ENCODE results near the gene AKAP7.
"Not testable (repeated sequence)": the region's sequence is repeated elsewhere in the genome, so short reads cannot be mapped to it uniquely, and the experiment has no call there.

Gene AKAP7

DNA sequence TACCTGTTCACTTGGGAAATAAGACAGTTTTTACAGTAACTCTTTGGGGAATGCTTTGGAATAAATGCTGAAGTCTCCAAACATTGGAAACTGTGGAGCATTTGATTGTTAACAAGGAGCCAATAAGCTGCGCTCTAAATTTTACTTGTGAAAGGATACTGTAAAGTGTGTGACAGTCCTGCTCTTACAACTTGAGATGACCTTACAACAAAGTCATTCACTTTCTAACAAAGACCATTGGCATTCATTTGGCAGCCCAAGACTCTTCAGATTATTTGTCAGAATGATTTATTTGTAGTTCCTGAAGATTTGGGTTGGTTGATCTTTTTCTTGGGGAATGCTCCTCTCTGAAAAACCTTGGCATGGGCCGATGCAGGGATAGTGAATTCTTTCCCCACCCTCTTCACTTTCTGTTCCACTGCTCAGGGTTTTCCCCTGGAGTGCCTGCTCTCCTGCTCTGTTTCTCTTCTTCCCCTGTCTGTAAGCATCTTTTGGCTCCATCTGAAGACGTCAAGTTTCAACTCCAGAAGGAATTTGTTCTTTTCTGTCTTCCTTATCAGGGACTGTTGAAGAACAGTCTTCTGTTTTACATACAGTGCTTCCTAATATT, 116.4 kb downstream of the AKAP7 start:
- no peak for FAIRE-seq

DNA sequence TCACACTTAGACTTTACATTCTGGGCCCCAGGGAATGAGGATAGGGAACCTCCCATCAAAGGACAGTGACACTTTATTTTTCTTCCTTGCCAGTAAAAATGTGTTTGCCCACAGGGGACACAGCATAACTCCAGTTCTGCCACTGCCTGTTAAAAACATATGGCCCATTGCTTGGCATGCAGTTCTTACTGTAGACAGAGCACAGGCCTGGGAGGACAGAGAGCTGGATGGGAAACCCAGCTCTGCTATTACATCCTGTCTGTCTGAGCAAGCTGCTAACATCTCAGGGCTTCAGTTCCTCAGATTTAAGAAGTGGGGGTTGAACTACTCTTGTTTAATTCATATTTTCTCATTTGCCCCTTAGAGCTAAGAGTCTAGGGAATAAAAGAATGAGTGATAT, 120.2 kb downstream of the AKAP7 start:
- no peak for FAIRE-seq
- DNase-seq (ENCODE audit: low spot score), result no peak

More for the DNA sequence above, 116.4 kb downstream of the AKAP7 start:
- DNase-seq (ENCODE audit: low spot score), result no peak

DNA sequence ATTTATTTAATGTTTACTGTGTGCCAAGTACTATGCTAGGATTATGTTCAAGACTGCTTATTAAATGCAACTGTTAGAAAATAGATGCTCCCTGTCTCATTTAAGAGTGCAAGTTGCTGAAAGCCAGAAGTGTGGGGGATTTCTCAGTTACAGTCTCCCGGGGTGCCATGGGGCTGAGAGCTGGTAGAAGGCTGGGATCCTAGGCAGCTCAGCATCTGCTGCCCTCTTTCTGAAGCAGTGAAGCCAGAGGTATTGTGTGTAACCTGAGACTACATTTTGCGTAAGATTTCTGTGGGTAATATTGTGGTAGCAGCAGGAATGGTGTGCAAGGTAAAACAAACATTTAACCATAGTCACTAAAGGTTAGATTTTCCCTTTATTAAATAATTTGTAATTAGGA, 120.6 kb downstream of the AKAP7 start:
- DNase-seq (ENCODE audit: low spot score) (no peak), FAIRE-seq (no peak)

DNA sequence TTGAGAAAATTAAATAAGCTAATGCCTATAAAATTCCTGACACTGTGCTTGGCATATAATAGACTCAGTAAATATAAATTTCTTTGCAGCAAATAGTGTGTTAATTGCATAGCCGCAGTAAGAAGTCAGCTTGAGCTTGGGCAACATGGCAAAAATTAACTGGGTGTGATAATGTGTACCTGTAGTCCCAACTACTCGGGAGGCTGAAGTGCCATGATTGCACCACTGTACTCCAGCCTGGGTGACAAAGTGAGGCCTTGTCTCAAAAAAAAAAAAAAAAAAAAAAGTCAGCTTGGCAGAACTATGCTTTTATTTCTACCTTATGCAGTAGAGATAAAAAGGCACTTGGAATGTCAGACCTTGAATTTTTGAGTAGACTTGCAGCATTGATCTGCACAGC, 121.8 kb downstream of the AKAP7 start:
- DNase-seq (ENCODE audit: low spot score) (no peak), FAIRE-seq (no peak)

DNA sequence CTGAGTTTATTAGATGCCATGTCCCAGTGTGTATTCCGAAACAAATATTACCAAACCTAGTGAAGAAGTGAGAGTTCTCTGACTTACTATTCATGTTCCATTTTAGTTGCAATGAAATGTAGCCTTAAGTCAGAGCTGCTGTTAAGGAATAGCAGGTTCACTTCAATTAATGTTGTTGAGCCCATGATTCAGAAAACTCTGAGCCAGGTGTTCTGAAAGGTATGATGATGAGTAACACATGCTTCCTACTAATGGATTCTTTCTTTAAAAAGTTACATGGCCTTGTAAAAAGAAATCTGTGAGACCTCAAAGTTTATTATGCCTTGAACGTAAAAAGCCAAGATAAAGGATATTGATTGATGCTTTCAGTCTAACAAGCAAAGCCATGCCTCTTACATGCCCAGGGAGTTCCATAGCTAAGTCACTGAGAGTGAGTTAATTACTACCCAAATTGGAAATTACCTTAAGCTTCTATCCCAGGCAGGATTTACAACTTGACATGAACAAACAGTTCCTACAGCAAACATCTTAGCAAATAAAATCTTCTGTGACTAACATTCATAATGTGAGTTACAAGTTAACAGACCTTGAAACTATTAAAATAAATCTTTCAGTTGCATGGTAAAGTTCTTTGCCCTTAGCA, 122.9 kb downstream of the AKAP7 start:
- DNase-seq (ENCODE audit: low spot score) (no peak), FAIRE-seq (no peak)

DNA sequence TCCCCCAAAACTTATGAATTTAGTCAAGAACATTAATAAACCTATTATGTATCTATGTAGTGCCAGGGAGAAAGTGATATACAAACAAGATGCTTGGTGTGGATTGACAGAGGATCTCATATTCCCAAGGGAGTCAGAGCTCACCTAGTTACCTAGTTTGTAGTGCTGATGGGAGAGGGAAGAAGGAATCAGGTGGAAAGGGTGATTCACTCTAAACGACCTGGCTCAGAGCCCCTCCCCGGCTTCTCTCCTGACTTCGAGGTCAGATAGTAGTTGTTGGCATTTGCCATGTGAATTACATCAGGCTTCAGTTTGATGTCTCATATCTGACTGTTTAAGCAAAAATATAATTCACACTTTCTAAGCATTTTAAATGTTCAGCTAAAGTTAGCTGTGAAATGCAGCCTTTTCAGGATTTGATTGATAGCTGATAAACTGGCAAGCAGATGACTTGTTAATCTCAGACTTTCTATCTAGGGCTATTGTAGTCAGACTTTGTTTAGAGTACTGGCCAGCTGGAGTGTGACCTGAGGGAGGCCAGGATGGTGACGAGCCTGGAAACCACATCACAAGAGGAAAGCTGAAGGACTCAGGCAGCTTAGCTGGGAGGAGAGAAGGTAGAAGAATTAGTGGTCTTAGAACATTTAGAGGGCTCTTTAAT, 123.7 kb downstream of the AKAP7 start:
- FAIRE-seq (no peak), DNase-seq (ENCODE audit: low spot score) (no peak)

DNA sequence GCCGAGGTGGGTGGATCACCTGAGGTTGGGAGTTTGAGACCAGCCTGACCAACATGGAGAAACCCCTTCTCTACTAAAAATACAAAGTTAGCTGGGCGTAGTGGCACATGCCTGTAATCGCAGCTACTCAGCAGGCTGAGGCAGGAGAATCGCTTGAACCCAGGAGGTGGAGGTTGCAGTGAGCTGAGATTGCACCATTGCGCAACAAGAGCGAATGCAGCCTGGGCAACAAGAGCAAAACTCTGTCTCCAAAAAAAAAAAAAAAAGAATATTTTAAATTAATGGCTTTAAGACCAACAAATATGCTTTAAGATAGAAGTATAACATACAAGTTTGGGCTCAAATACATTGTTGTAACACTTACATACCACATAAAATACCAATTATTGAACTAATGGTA, 125.7 kb downstream of the AKAP7 start:
- not testable (repeated sequence) for FAIRE-seq; DNase-seq (ENCODE audit: low spot score)

DNA sequence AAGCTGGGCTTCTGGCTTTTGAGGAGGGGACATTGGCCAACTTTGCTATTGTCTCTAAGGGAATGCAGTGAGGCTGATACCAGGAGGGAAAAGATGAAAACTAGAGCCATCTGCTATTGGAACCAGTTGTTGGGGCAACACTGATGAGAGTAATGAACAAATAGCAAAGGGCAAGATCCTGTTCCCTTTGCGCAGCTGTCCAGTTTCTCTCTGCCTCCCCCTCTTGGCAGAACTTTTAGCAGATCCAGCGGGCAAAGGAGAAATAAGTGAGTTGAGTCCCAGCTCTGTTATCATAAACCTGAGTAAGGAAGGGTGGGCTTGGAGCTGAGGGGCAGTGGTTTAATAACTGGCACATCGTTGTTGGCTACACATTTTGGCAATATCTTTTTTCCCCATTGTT, 126.8 kb downstream of the AKAP7 start:
- no peak for FAIRE-seq

DNA sequence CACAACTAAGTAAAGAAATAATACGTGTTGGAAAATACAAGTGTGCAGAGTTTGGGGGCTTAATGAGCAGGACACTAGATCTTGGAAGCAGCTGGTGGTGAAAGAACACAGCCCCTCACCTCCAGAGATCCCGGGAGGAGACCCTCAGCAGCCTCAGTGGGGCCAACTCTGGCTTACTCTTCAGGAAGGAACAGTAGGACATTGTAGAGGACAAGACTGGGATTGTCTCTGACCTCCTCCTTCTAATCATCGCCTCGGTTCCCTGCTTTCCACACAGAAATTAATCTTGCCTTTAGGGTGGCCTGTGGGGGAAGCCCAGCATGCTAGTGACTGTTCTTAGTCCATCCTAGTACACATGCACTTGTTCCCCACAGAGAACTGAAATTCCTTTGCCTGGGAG, 130.7 kb downstream of the AKAP7 start:
- DNase-seq (ENCODE audit: low spot score), result no peak

More for the DNA sequence above, 126.8 kb downstream of the AKAP7 start:
- DNase-seq (ENCODE audit: low spot score), result no peak

DNA sequence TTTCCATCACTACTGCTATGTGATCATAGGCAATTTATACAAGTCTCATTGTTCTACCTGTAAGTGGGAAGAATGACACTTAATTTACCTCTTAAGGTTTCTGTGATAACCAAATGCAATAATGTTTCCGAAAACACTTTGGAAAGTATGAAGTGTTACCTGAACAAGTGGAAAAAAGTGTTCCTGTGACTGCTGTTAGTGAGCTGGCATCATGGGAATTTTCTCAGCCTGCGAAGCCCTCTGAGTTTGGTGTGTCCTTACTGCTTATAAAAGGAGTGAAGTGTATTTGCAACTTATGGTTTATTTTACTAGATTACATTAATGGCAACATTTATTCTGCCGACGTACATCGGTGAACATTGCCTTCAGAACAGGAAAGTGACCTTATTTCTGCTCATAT, 133.0 kb downstream of the AKAP7 start:
- no peak for DNase-seq (ENCODE audit: low spot score)
- FAIRE-seq, result no peak

More for the DNA sequence above, 130.7 kb downstream of the AKAP7 start:
- no peak for FAIRE-seq

DNA sequence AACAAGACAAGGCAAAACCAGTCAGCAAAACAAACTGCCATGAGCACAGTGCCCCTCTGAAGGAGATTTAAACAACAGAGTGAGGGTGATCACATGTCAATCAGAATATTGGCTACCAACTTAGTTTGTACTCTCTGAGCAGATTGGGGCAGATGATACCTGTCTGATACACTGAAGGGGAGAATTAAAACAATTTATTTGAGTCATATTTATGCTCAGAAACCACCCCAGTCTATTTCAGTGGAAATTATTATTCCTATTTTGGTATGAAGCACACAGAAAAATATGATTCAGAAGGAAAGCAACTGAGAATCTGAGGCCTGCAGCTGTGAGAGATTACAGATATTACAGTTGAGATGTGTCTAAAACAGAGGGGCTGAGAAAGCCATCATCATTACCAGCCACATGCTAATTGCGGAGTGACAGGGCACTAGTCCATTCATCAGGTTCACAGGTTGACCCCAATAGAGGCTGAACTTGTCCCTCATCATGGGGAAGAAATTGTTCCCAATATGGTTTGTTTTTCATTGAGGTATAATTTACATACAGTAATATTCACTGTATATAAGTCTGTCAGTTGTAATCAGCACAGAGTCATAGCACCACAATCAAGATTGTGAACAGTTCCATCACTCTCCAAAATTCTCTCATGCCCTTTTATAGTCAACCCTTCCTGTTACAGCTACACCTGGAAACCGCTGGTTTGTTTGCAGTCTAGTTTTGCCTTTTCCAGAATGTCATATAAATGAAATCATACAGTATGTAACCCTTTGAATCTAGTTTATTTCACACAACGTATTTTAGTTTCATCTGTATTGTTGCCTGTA, 134.5 kb downstream of the AKAP7 start:
- FAIRE-seq, result no peak

DNA sequence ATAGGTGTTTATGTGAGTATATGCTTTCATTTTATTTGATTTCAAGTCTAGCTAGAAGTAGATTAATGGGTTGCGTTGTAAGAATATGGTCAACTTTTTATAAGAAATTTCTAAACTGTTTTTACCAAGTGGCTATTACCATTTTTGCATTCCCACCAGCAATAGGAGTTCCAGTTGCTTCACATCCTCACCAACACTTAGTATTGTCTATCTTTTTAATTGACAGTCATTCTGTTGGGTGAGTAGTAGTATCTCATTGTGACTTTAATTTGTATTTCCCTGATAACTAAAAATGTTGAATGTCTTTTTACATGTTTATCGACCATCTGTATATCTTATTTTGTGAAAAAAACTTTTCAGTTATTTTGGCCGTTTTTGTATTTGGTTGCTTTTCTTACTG, 135.3 kb downstream of the AKAP7 start:
- DNase-seq (ENCODE audit: low spot score) (no peak), FAIRE-seq (no peak)

More for the DNA sequence above, 134.5 kb downstream of the AKAP7 start:
- DNase-seq (ENCODE audit: low spot score), result no peak

DNA sequence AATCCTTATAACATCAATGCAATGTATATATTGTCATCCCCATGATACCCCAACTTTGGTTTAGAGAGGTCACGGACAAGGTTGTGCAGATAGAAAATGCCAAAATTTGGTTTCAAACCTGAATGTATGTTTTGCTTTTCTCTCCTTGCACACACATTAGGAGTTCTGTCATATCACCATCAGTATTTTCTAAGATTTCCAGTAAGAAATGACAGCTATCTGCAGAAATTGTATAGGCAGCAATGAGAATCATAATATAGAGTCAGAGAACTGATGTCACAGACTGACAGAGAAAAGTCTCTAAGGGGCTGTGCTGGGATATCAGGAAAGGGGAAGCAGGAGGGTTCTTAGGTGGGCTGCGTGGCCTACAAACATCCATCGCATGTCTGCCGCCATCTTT, 140.0 kb downstream of the AKAP7 start:
- no peak for FAIRE-seq

DNA sequence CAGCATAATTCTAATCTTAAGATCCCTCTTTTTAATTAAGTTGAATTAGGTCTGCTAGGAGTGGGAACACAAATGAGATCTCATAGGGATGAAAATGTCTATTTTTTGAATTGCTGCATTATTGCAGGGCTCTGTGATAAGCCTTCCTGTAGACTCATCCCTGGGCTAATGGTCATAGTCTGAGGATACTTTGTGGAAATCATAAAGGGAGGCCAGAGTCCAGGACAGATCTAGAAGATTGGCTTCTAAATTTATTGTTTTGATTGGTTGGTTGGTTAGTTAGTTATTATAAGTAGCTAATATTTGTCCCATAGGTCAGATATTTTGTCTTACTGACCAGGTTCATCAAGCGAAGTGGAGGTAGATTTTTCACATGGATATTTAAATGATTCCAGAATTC, 142.3 kb downstream of the AKAP7 start:
- DNase-seq (ENCODE audit: low spot score) (no peak), FAIRE-seq (no peak)

More for the DNA sequence above, 140.0 kb downstream of the AKAP7 start:
- DNase-seq (ENCODE audit: low spot score), result no peak

DNA sequence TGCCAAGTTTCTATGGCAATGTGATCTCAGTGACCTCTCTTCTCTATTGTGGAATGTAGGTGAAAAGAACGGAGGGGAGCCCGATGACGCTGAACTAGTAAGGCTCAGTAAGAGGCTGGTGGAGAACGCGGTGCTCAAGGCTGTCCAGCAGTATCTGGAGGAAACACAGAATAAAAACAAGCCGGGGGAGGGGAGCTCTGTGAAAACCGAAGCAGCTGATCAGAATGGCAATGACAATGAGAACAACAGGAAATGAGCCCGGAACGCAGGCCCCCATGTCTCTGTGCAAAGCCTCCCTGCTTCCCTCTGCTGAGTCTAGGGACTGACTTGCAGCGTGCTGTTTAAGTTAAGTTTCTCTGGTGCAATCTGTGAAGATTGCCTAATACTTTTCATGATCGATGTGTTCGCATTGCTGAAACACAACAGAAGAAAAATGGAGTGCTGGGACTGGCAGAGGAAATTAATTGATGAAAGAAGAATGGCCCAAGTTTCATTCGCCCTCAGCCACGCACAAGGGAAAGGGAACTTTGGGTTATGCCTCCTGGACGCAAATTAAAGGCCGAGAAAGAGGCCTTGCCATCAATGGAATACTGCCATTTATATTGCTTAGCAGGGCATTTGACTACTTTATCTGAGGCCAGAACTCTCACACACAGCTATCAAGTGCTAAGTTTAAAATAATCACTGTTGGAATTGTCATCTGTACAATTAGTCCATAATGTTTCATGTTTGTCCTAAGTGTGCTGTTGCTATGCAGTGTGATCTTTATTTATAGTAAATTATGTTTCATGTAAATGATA, 146.4 kb downstream of the AKAP7 start:
- FAIRE-seq (no peak), DNase-seq (ENCODE audit: low spot score) (no peak)

DNA sequence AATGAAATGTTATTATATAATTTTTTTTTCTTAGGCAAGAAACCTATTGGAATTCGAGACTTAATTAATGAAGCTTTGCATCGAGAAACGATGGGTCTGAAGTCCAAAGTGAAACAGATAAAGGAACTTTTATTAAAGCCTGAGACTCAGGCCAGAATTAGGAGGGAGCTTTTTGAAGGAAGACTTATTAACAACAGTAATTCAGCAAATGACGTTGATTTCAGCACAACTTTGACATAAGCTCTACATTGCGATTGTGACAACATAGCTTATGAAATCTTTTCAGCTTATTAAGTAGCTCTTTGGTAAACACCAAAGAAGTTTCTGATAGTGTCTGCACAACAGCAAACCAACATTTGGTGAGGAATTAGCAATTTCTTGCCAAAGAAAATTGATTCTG, 147.1 kb downstream of the AKAP7 start:
- DNase-seq (ENCODE audit: low spot score), result no peak
- FAIRE-seq, result no peak

DNA sequence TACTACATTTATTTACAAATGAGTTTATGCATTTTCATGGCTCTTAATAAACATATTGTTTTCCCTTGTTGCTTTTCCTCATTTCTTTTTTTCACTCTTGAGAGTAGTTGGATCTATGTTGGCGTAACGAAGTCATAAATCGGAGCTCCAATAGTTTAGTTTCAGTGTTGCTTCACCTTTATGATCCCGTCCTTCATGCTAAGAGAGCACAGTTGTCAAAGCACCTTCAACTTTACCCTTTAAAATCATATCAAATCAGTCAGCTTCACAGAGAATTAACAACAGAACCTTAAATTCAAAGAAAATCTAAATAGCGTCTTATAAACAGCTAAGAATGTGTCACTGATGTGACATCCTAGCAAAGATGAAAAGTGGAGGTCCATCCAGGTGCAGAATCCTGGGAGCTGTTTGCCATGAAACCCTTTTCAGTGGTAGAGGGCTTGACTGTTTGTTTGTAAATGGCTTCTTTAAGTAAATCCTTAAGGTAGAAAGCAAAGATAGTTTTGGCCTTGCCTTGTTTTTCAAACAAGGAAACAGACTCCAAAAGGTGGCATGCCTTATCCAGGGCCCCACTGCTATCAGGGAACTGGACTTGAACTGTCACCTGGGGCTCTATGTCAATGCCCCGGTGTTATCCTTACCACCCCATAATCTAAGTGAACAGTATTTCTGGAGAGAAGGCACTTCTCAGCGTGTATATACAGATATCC, 148.4 kb downstream of the AKAP7 start:
- no peak for FAIRE-seq

DNA sequence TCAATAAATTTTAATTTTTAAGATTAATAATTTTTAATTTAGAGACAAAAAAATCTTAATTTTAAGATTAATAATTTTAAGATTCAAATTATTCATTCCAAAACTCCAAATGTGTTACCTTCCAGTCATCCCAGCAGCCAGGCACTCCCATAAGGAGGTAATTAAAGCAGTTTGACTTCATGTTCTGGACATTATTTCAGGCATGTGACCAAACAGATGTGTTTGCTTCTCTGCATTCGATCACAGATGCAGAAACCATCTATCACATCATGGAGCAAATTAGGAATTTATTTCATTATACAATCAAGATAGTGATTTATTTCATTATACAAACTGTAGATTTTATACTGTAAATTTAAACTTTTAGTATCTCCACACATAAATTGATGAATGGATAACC, 150.3 kb downstream of the AKAP7 start:
- FAIRE-seq, result no peak
- DNase-seq (ENCODE audit: low spot score), result no peak

More for the DNA sequence above, 148.4 kb downstream of the AKAP7 start:
- DNase-seq (ENCODE audit: low spot score), result no peak

DNA sequence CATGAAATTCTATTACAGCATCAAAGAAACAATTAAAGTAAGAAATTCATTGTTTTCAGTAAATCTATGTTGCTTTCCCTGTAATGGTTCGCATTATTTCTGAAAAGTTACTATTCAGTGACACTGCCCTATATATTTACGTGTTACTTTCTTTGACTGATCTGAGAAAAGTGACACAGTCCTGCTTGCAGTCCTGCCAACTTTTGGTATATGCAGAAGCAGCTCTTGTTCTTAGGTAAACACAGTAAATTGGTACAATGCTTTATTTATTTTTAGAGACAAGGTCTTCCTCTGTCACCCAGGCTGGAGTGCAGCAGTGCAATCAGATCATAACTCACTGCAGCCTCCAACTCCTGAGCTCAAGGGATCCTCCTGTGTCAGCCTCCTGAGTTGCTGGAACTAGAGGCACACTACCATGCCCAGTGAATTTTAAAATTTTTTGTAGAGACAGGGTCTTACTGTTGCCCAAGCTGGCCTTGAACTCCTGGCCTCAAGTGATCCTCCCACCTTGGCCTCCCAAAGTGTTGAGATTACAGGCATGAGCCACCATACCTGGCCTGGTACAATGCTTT, 151.3 kb downstream of the AKAP7 start:
- FAIRE-seq, result peak; percentile 13
- DNase-seq (ENCODE audit: low spot score), result no peak

DNA sequence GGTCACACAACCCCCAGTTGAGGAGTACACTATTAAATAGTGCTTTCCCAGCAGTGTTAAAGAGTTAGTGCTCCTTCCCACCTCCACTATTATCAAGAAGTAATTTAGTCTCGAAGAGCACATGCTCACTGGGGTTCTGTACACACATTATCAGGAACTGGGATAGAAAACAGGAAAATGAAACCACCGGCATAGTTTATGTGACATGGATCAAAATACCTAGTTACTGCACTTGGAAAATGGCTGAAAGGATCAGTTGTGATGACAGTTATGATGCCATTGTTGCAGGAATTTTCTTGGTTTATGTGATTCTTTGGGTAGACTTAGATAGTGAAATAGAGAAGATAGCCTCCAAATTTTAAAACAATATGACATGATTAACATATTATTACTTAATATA, 152.9 kb downstream of the AKAP7 start:
- FAIRE-seq (no peak), DNase-seq (ENCODE audit: low spot score) (no peak)

Measured in urothelium cell line (cell line).